PC-9 (cell line): ENCODE data around the gene CHST15.

Experiments
- CTCF ChIP-seq: fragments of 200-600 bp; sonication (generic); conservative IDR thresholded peaks from 2 replicates; pipeline ENCODE4 v1.6.1; 2017; ENCODE audit warnings: mixed run types, antibody characterized with exemption, mild to moderate bottlenecking, moderate library complexity
- EZH2 ChIP-seq: fragments of 200-600 bp; sonication (generic); IDR thresholded peaks from 2 replicates; pipeline ENCODE4 v1.8.0; 2017; ENCODE audit warnings: antibody characterized with exemption, low read depth

GRCh38 chr10:124097883-124098282 lies 4.5 kb upstream of the CHST15 start:
- TF ChIP-seq CTCF, result no peak
- no peak for TF ChIP-seq EZH2
